T-helper 2 cell treated with Interferon-gamma antibody and Interleukin-4, amounts not matched to agents 100 ng/mL and 5 ng/mL, for 36 hours (primary cell): ENCODE measurements around the gene HSPA5. TPM values are rescaled to one million over a fixed set of nuclear protein-coding genes. Genes with fewer than 3 reads are reported as not detected.
"Not testable (repeated sequence)": the region's sequence is repeated elsewhere in the genome, so short reads cannot be mapped to it uniquely, and the experiment has no call there.

Experiments
- intact Hi-C: fragments of 100-400 bp; cut with micrococcal nuclease; formaldehyde crosslinking; loops from one replicate; pipeline ENCODE4 v1.15.1; 2023
- total RNA-seq: library from RNA; stranded (reverse); gene quantifications from 2 replicates; pipeline ENCODE4 v1.2.3, GENCODE V29; 2022

HSPA5 gene
- total RNA-seq, 1 donor from 2014 or later: 277 TPM

GRCh38 chr9:125243792-125244260, 2.7 kb upstream of the HSPA5 start:
- intact Hi-C loops: no loop called here

DNA sequence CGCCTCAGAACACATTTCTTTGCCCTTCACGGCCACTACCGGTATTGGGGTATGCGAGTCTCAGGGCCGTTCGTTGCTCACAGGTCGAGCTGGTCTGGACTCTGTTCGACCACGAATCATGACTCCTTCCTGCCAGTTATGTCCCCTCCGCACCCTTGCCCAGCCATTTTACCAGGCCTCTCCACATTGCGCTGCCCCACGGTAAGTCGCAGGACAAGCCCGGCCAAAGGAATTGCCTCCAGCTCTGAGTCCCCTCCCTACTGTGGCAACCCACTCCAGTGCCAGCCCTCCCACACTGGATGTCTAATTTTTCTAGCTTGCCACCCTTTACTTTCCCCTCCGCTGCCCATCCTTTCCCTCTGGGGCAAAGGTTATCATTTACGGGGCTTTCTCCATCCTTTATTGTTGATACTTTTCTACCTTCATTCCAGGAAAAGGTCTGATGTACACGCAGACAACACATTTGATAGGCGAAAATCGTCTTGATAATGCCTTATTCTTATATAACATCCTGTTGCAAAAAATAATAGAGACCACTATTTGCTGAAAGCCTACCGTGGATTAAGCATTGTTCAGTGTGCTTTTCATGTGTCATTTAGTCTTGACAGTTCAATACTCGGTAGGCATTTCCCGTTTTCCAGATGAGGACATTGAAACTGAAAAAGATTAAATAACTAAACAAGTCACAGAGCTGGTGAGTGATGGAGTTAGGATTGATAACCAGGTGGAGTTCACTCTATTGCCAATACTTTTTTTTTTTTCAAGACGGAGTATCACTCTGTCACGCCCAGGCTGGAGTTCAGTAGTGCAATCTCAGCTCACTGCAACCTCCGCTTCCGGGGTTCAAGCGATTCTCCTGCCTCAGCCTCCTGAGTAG, 958 bp upstream of the HSPA5 start:
- intact Hi-C loops: loop anchor here (1.0 to 2.0 kb wide), 7 partner anchors 19 to 471 kb away; partner anchors contain the start of genes ARPC5L, GAPVD1, GOLGA1 and NR6A1

DNA sequence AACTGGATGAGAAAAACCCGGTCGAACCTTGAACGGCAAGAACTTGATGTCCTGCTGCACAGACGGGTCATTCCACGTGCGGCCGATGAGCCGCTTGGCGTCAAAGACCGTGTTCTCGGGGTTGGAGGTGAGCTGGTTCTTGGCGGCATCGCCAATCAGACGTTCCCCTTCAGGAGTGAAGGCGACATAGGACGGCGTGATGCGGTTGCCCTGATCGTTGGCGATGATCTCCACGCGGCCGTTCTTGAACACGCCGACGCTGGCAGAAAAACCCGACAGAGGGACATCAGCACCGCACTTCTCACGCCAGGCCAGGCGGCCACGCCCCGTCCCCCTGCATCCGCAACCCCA, 519 bp downstream of the HSPA5 start:
- intact Hi-C loops: loop anchor here (2.0 kb wide), 2 partner anchors 300 to 470 kb away; partner anchors contain the start of genes GOLGA1 and NR6A1

GRCh38 chr9:125239631-125240597, 1.2 kb downstream of the HSPA5 start:
- intact Hi-C loops: loop anchor here (2.0 kb wide), 2 partner anchors 299 to 469 kb away; partner anchors contain the start of genes GOLGA1 and NR6A1

DNA sequence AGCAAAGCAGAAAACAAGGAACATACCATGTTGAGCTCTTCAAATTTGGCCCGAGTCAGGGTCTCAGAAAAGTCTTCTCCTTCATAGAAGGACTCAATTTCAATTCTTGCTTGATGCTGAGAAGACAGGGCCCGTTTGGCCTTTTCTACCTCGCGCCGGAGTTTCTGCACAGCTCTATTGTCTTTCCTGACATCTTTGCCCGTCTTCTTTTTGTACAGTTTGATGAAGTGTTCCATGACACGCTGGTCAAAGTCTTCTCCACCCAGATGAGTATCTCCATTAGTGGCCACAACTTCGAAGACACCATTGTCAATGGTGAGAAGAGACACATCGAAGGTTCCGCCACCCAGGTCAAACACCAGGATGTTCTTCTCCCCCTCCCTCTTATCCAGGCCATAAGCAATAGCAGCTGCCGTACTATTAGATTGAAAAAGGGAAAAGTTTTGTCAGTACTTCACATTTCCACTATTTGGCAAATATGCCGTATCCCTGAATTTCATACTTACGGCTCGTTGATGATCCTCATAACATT, 2.2 kb downstream of the HSPA5 start:
- intact Hi-C loops: no loop called here

DNA sequence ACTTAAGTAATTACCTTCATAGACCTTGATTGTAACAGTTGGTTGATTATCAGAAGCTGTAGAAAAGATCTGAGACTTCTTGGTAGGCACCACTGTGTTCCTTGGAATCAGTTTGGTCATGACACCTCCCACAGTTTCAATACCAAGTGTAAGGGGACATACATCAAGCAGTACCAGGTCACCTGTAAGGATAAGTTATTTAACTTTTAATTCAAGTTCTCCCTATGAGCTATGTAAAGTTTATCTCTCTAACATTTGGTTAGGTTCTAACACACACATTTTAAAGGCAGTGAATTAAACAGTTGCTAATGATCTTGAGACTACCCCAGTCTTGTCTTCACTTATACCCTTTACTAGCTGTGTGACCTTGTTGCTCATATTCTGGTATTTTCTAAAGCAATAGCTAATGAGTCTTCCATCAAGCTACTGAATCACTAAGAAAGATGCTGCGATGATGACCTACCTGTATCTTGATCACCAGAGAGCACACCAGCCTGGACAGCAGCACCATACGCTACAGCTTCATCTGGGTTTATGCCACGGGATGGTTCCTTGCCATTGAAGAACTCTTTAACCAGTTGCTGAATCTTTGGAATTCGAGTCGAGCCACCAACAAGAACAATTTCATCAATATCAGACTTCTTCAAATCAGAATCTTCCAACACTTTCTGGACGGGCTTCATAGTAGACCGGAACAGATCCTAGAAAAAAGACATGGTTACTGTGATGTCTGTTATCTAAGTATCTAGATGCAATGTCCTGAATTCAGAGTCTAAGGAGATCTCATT, 2.8 kb downstream of the HSPA5 start:
- intact Hi-C loops: no loop called here

GRCh38 chr9:125236520-125237159, 4.5 kb downstream of the HSPA5 start:
- intact Hi-C loops: not testable (repeated sequence)

DNA sequence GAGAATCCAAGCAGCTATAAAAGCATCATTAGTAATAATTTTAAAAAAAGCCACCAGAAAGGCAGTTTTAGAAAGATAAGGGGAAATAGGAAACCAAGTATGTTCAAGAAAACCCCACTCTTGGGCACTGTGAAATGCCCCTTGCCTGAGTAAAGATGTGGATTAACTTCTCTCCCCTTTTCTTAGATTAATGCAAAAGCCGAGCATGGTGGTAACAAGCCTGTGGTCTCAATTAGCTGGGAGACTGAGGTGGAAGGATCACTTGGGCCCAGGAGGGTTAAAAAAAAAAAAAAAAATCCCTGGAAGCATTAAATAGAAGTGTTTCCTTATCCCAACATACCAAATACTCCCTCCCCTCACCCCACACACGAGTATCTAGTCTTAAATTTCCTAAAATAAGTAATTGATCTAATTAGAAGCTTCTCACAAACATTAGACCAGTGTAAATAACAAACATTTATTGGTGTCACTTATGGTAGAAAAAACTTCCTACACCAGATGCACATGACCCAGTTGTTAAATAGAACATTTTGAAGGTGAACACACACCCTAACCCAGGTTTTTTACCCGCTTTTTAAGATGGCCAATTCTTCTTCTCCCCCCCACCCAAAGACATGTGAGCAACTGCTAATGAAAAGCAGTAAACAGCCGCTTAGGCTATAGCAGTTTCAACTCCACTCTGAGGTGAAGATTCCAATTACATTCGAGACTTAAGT, 5.2 kb downstream of the HSPA5 start:
- intact Hi-C loops: no loop called here

- intact Hi-C loops: not testable (repeated sequence)
Measured at GRCh38 chr9:125234099-125234498, 7.0 kb downstream of the HSPA5 start.

GRCh38 chr9:125233678-125234077, 7.5 kb downstream of the HSPA5 start:
- intact Hi-C loops: no loop called here

GRCh38 chr9:125227761-125228160, 13.4 kb downstream of the HSPA5 start:
- intact Hi-C loops: no loop called here

DNA sequence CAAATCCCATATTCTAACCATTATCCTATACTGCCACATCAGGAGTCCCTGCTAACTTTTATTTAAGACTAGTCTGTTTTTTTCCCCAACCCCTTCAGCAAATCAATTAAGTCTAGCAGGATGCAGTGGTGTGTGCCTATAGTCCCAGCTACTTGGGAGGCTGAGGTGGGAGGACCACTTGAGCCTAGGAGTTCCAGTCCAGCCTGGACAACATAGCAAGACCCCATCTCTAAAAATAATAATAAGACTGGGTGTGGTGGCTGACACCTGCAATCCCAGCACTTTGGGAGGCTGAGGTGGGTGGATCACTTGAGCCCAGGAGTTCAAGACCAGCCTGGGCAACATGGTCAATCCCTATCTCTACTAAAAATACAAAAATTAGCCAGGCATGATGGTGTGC, 16.3 kb downstream of the HSPA5 start:
- intact Hi-C loops: not testable (repeated sequence)

DNA sequence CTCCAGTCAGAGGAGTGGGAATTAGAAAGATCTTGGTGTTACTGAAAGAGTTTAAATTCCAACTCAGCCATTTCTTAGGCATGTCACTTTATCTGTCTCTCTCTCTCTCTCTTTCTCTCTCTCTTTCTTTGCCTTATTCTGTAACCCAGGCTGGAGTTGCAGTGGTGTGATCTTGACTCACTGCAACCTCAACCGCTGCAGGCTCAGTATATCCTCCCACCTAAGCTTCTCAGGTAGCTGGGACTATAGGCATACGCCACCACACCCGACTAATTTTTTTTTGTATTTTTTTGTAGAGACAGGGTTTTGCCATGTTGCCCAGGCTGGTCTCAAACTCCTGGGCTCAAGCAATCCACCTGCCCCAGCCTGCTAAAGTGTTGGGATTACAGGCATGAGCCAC, 22.5 kb downstream of the HSPA5 start:
- intact Hi-C loops: no loop called here

DNA sequence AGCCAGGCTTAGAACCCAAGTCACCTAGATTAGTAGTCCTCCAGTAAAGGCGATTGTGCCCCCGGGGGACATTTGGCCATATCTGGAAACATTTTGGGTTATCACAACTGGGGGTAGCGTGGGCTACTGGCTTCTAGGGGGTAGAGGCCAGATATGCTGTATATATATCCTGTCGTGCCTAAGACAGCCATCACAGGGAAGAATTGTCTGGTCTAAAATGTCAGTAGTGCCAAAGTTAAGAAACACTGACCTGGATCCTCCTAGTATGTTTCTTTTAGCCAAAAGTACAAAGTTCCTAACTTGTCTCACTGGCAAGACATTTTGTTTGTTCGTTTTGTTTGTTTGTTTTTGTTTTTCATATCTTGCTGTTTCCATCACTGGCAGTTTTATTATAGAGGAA, 27.0 kb downstream of the HSPA5 start:
- intact Hi-C loops: no loop called here

DNA sequence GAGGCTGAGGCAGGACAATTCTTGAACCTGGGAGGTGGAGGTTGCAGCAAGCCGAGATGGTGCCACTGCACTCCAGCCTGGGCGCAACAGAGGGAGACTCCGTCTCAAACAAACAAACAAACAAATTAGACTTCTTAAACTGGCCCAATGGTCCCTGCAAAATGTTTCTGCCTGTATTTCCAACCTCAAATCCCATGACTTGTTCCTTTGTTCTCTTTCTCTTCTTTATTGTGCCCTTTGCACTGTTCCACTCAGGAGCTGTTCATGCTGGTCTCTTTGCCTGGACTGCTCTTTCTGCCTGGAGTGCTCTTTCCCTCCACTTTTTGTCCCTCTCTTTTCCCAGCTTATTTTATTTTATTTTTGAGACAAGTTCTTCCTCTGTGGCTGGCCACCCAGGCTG, 36.7 kb downstream of the HSPA5 start:
- intact Hi-C loops: no loop called here

- intact Hi-C loops: no loop called here
Measured at GRCh38 chr9:125202846-125203618, 38.1 kb downstream of the HSPA5 start.

DNA sequence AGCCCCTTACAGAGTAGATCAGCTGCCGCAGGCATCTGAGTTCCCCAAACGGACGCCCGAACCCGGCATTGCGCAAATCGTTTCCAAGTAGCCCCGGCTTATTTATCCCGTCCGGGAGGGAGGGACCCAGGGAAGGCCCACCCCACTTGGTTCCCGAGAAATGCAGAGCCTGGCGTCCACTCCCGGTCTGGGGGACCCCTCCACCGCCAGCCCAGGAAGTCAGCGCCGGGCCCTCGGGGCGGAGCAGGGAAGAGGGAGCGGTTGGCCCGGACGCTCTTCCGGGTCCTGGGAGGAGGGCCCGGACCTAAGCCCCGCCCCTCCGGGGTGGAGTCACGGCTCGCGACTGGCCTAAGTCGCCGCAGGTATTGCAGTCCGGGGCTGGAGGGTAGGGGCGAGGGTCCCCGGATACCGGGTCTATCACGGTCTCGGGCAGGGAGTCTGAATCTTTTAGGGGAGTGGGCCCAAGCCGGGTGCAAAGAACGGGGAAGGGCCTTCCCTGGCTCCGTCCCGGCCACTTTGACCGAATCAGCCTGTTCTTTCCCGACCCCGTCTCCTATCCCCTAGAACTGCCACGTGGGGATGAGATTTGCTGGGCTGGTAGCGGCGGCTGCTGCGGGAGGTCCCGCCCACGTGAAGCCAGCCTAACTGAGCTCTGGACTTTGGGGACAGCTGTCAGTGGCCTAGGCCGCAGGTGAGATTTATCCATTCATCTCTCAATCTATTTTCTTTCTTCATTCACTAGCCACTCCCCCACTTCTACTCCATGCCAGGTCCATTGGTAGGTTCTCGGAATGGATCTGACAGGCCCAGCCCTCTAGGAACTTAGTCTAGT, 40.7 kb downstream of the HSPA5 start, which contains the start of gene RABEPK:
RABEPK (plus strand) TSS at position 327 of the 832 bp plus-strand sequence. CDS start 2,472 bp downstream, outside the sequence.
- intact Hi-C loops: loop anchor here (1.0 to 2.0 kb wide), 5 partner anchors 11 to 338 kb away; partner anchors contain the start of genes ARPC5L, GAPVD1, GOLGA1 and HSPA5

GRCh38 chr9:125195591-125195990, 45.6 kb downstream of the HSPA5 start:
- intact Hi-C loops: not testable (repeated sequence)
